PC-3 (cell line): Measurements from ENCODE around the gene MEX3A. TPM values are rescaled to one million over a fixed set of nuclear protein-coding genes. Genes with fewer than 3 reads are reported as not detected.

Experiments used
- ATAC-seq: fragments of 200-7000 bp; cut with Tn5 transposase; 2 replicates; pipeline ENCODE4 v1.9.1; 2020; ENCODE audit warnings: mild to moderate bottlenecking, moderate library complexity
- BruUV-seq: library from RNA; stranded (reverse); fragments of 400-500 nt; replicated peaks from 2 replicates; lab custom pipeline; 2021; lab: Mats Ljungman, UMichigan
- CTCF ChIA-PET: fragments of 300-600 bp; sonication (Branson Sonifier 250); formaldehyde crosslinking; loops from one replicate; lab custom pipeline; 2022; ENCODE audit warnings: antibody characterized with exemption; lab: Charles Lee
- POLR2A ChIA-PET: fragments of 300-600 bp; sonication (Branson Sonifier 250); formaldehyde crosslinking; loops from one replicate; lab custom pipeline; 2022; ENCODE audit warnings: antibody characterized with exemption; ENCODE audit not compliant: unreplicated experiment; lab: Charles Lee
- DNase-seq: peaks from one replicate; pipeline ENCODE4 v3.0.0-alpha.2; 2015
- H2AFZ ChIP-seq: fragments of 300-600 bp; sonication (generic); 2 replicates; pipeline ENCODE4 v1.6.0; 2016; ENCODE audit warnings: antibody characterized with exemption, low read length
- H3F3A ChIP-seq: fragments of 300-600 bp; sonication (generic); one replicate; pipeline ENCODE4 v1.6.0; 2017; ENCODE audit warnings: antibody characterized with exemption, low read length, control low read depth, mild to moderate bottlenecking; ENCODE audit not compliant: unreplicated experiment
- H3K27ac ChIP-seq: fragments of 300-600 bp; sonication (generic); 2 replicates; pipeline ENCODE4 v1.5.1; 2016; ENCODE audit warnings: mild to moderate bottlenecking, low read length
- H3K27me3 ChIP-seq: fragments of 300-600 bp; sonication (generic); 2 replicates; pipeline ENCODE4 v1.6.1; 2016; ENCODE audit warnings: low read length, mixed read lengths
- H3K36me3 ChIP-seq: fragments of 300-600 bp; sonication (generic); 2 replicates; pipeline ENCODE4 v1.6.1; 2016; ENCODE audit warnings: low read depth, mixed run types, low read length, mixed read lengths
- H3K4me1 ChIP-seq: fragments of 300-600 bp; sonication (generic); 2 replicates; pipeline ENCODE4 v1.5.1; 2016; ENCODE audit warnings: low read length; ENCODE audit not compliant: insufficient read depth
- H3K4me2 ChIP-seq: fragments of 300-600 bp; sonication (generic); 2 replicates; pipeline ENCODE4 v1.6.0; 2016; ENCODE audit warnings: low read length
- H3K4me3 ChIP-seq: fragments of 300-600 bp; sonication (generic); 2 replicates; pipeline ENCODE4 v1.5.1; 2016; ENCODE audit warnings: mild to moderate bottlenecking, low read length, mixed read lengths
- H3K79me2 ChIP-seq: fragments of 300-600 bp; sonication (generic); 2 replicates; pipeline ENCODE4 v1.6.1; 2017; ENCODE audit warnings: low read length, mixed read lengths
- H3K9ac ChIP-seq: fragments of 300-600 bp; sonication (generic); 2 replicates; pipeline ENCODE4 v1.6.0; 2016; ENCODE audit warnings: mild to moderate bottlenecking, low read length
- H3K9me2 ChIP-seq: fragments of 300-600 bp; sonication (generic); replicated peaks from 2 replicates; pipeline ENCODE4 v1.6.1; 2016; ENCODE audit warnings: mixed run types, low read length, mixed read lengths
- H3K9me3 ChIP-seq: fragments of 300-600 bp; sonication (generic); 2 replicates; pipeline ENCODE4 v1.6.1; 2016; ENCODE audit warnings: low read length, mixed read lengths
- H4K20me1 ChIP-seq: fragments of 300-600 bp; sonication (generic); 2 replicates; pipeline ENCODE4 v1.6.1; 2016; ENCODE audit warnings: low read length, mixed read lengths
- EZH2 ChIP-seq: fragments of 300-600 bp; sonication (generic); IDR thresholded peaks from one replicate; pipeline ENCODE4 v1.6.1; 2017; ENCODE audit warnings: antibody characterized with exemption, mild to moderate bottlenecking, low read length; ENCODE audit not compliant: unreplicated experiment
- EZH2phosphoT487 ChIP-seq: fragments of 300-600 bp; sonication (generic); IDR thresholded peaks from 2 replicates; pipeline ENCODE4 v1.6.1; 2018; ENCODE audit warnings: mild to moderate bottlenecking, antibody characterized with exemption, low read length, borderline replicate concordance
- intact Hi-C: fragments of 100-400 bp; cut with micrococcal nuclease; formaldehyde crosslinking; loops from 2 replicates; pipeline ENCODE4 v1.9.0; 2023
- total RNA-seq: library from RNA; depleted of rRNA; stranded (reverse); fragments of >200 nt; gene quantifications from 2 replicates; pipeline ENCODE4 v1.2.3, GENCODE V29; 2014
- TF ChIP-seq, protein P1 (sequence below): fragments of 300-600 bp; sonication (generic); conservative IDR thresholded peaks from 2 replicates; pipeline ENCODE4 v1.5.1; 2017; ENCODE audit warnings: antibody characterized with exemption, low read depth, mild to moderate bottlenecking, low read length

The MEX3A gene
- total RNA-seq, 1 experiment from 2014 or later, result 12.9 TPM

DNA sequence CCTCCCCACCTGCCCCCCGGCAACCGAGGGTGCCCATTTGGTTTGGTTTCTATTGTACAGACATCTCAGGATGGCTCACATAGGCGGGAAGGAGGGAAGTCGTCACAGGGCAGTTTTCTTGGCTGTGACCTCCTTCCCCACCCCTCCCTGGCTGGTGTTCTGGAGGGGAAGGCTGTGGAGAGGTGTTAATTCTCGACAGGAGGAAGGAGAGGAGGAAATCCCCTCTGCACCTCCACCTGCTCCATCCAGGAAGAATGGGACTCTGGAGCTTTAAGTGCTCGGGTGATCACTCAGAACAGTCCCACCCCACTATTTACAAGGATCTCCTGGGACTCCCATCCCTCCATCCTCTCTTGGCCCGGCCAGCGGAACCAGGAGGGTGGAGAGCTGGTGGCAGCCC lies 7.6 kb downstream of the MEX3A start:
- ATAC-seq, result no peak
- no peaks in the 10 kb centered on the region for H3K9me2 ChIP-seq
- H3K27ac ChIP-seq, result no peak overlapping the region
- TF ChIP-seq EZH2phosphoT487, result no peak
- no peak for TF ChIP-seq EZH2
- TF ChIP-seq, protein P1, sequence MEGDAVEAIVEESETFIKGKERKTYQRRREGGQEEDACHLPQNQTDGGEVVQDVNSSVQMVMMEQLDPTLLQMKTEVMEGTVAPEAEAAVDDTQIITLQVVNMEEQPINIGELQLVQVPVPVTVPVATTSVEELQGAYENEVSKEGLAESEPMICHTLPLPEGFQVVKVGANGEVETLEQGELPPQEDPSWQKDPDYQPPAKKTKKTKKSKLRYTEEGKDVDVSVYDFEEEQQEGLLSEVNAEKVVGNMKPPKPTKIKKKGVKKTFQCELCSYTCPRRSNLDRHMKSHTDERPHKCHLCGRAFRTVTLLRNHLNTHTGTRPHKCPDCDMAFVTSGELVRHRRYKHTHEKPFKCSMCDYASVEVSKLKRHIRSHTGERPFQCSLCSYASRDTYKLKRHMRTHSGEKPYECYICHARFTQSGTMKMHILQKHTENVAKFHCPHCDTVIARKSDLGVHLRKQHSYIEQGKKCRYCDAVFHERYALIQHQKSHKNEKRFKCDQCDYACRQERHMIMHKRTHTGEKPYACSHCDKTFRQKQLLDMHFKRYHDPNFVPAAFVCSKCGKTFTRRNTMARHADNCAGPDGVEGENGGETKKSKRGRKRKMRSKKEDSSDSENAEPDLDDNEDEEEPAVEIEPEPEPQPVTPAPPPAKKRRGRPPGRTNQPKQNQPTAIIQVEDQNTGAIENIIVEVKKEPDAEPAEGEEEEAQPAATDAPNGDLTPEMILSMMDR, result no peak
- no TSS peak for BruUV-seq
- no peak for DNase-seq
- H3F3A ChIP-seq, result peaks cover 3% of the 10 kb centered on the region
- no peaks in the 10 kb centered on the region for H3K9me3 ChIP-seq
- ChIA-PET CTCF (interaction anchor here (0.9 kb wide), 1 partner anchor 73 kb away, joined by 3 read pairs; no protein-coding TSS in a partner anchor), POLR2A (no interaction called here)
- no peak overlapping the region for H3K9ac ChIP-seq
- no peak overlapping the region for H3K4me3 ChIP-seq
- no peaks in the 10 kb centered on the region for H3K4me1 ChIP-seq
- H3K4me2 ChIP-seq, result no peak overlapping the region
- intact Hi-C loops, result no loop called here
- H2AFZ ChIP-seq, result no peak overlapping the region
- H4K20me1 ChIP-seq, result no peaks in the 10 kb centered on the region
- no peaks in the 10 kb centered on the region for H3K27me3 ChIP-seq
- H3K79me2 ChIP-seq, result peaks cover 4% of the 10 kb centered on the region
- H3K36me3 ChIP-seq, result peaks cover 13% of the 10 kb centered on the region

DNA sequence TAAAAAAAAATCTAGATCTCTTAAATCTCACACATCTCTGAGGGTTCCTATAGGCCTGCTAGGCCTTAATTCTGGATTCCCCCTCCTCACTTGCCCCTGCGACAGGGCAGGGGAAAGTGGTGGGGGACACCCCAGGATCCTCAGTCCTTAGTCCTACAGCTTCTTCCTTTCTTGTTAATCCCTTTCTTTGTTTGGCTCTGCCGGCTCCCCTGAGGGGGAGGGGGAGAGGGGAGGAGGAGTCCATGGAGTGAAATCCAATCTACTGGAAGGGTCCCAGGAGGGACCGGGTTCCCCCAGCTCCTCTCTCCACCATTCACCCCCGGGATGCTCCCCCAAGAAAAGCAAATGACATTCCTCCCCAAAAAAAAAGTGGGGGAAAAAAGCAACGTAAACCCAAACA lies 8.5 kb downstream of the MEX3A start:
- no peaks in the 10 kb centered on the region for H3K79me2 ChIP-seq
- no peak for ATAC-seq
- no peak overlapping the region for H3K4me2 ChIP-seq
- no peak overlapping the region for H3K27ac ChIP-seq
- ChIA-PET POLR2A (no interaction called here), CTCF (no interaction called here)
- H3K9me3 ChIP-seq, result no peaks in the 10 kb centered on the region
- H3K36me3 ChIP-seq, result peaks cover 13% of the 10 kb centered on the region
- BruUV-seq, result no TSS peak
- no peaks in the 10 kb centered on the region for H3K9me2 ChIP-seq
- H3K4me3 ChIP-seq, result no peak overlapping the region
- no peak overlapping the region for H2AFZ ChIP-seq
- TF ChIP-seq EZH2 (no peak), EZH2phosphoT487 (no peak)
- TF ChIP-seq, protein P1, result no peak
- H3F3A ChIP-seq, result peaks cover 3% of the 10 kb centered on the region
- no peak for DNase-seq
- no peak overlapping the region for H3K9ac ChIP-seq
- H3K4me1 ChIP-seq, result no peaks in the 10 kb centered on the region
- intact Hi-C loops, result no loop called here
- H3K27me3 ChIP-seq, result no peaks in the 10 kb centered on the region
- H4K20me1 ChIP-seq, result no peaks in the 10 kb centered on the region

DNA sequence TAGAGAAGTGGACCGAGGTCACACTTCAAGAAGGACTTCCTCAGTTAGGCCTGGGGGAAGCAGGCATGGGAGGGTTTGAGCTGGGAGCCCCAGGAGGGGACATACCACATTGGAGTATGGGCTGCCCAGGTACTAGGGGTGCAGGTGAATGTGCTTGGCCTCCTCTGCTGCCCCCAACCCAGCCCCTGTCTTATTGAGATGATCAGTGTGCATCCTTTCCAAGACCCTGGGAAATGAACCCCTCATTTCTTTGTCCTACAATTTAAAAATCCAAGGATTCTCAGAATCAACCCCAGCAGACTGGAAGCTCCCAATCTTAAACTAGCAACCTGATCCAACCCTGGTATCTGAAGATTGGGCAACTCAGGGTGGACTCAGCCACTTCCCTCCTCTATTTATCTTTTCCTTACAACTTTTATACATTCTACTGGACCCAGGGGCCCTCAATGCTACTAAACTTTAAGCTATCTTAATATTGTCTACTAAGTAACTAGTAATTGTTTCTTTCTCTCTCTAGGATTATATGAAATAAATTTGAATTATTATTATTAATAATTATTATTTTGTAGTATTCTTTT lies 9.1 kb downstream of the MEX3A start:
- CTCF ChIA-PET, result interaction anchor here (0.5 kb wide), 1 partner anchor 152 kb away, joined by 5 read pairs; no protein-coding TSS in a partner anchor
- Histone ChIP-seq H2AFZ (no peak overlapping the region), H3K4me2 (no peak overlapping the region), H3K4me3 (no peak overlapping the region), H3K4me1 (no peaks in the 10 kb centered on the region), H3K9me2 (no peaks in the 10 kb centered on the region), H3K27ac (no peak overlapping the region), H4K20me1 (no peaks in the 10 kb centered on the region), H3K27me3 (no peaks in the 10 kb centered on the region), H3K79me2 (no peaks in the 10 kb centered on the region), H3F3A (peaks cover 3% of the 10 kb centered on the region), H3K9ac (no peak overlapping the region), H3K9me3 (no peaks in the 10 kb centered on the region), H3K36me3 (peaks cover 13% of the 10 kb centered on the region)
- BruUV-seq, result no TSS peak
- no peak for ATAC-seq
- TF ChIP-seq EZH2phosphoT487 (no peak), EZH2 (no peak)
- TF ChIP-seq, protein P1, result no peak
- DNase-seq, result no peak
- POLR2A ChIA-PET, result no interaction called here
- intact Hi-C loops, result no loop called here
